Stimulated activated CD4-positive, alpha-beta T cell treated with anti-CD3 and anti-CD28 coated beads, Interleukin-2, amount 100 ng/mL, for 24 hours (primary cell): ENCODE results near the gene SLX4IP.

ENCODE experiments used
- DNase-seq, 2 donors: peaks; one replicate each; pipeline ENCODE4 v3.0.0-alpha.2; 2020

SLX4IP gene

DNA sequence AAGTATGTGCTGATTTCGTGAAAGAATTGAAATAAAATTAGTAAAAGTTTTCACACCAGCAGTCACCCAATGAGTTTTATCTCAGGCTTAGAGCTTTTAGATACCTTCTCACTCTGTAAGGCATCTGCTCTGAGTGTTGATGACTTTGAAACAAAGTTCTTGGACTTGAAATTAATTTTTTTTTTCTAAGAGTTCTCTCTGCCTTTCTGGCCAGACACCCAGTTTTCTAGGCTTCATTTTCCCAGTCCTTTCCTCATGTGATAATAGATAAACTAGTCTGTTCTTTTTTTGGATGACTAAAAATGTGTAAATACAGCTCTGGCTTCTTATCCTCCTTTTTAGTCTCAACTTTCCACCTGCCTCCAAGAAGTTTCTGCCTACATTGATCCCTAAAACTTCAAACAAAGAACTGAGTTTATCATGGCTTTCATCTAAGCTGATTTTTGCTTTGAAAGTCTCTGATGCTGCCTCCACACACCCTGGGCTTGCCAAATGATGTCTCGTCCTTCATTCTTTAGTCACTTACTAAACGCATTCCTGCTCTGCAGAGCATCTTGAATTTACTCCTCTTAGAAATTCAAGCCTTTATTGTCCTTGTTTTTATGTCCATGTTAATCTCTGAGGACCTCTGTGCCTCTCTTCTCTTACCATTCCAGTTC lies 32.7 kb downstream of the SLX4IP start:
- DNase-seq, result no peak

DNA sequence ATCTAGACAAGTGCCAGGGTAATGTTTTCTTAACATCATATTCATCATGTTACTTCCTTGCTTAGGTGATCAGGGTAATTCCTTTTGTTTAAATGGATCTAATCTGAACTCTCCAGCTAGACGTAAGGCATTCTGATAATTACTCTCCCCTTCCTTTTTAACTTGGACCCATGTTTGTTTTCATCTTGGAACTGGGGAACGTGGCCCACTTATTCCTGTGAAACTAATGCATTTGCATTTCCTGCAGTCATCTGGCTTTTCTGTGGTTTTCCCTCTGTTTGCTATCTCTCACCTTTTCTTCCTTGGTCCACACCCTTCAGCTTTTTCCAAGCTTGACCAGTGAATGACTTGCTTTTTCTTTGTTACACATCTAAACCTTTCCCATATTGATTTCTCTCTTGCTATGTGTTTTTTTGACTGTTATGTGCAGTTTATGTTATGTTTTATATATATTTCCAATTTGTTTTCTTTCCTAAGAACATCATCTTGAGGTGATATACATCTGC lies 33.3 kb downstream of the SLX4IP start:
- DNase-seq, result no peak

DNA sequence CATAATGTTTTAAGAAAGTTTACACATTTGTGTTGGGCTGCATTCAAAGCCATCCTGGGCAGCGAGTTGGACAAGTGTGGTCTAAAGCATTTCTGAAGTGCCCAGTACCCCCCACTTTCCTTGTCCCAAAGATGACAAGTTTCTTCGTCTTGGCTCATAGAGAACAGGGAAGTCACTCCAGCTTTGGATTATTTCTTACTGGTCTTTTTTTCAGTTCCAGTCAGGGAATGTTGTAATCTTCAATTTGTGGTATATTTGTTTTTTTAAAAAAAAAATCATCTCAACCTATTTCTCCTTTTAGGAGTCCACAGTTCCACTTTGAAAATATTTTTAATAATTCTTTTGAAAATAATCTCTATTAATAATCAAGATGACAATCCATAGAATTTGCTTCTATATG lies 34.0 kb downstream of the SLX4IP start:
- DNase-seq, result no peak

DNA sequence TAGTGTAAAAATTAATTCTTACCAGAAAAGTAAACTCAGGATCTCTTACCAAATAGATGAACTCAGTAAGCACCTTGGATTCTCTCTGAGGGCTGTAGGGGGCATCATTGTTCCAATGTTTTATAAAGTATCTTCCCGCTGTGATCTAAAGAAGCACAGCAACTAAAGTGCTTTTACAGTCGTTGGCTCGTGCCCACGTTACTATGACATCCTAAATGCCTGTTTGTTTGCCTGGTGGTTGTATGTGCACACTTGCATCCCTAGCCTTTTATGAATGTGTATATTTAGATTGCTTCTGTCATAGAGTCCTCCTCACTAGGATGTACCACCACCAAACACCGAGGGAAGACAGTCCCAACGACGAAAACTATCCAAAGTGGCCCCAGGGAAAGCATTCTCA lies 34.5 kb downstream of the SLX4IP start:
- DNase-seq, result no peak

DNA sequence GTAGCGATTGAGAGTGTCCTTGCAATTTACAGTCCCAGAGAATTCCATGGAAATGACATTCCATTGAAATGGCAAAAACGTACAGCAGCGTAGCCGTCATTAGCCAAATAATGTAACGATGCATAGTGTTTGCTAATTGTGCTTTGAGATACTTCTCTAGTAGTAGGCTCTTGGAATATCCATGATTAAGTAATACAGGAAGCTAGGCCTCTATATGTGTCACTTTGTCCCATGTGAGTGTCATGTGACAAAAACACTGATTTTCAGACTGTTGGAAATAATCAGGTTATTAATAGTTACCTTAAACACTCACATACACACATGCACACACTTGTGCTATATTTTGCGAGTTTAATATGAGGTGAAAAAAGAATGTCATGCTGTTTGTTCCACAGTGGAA lies 35.2 kb downstream of the SLX4IP start:
- no peak for DNase-seq

DNA sequence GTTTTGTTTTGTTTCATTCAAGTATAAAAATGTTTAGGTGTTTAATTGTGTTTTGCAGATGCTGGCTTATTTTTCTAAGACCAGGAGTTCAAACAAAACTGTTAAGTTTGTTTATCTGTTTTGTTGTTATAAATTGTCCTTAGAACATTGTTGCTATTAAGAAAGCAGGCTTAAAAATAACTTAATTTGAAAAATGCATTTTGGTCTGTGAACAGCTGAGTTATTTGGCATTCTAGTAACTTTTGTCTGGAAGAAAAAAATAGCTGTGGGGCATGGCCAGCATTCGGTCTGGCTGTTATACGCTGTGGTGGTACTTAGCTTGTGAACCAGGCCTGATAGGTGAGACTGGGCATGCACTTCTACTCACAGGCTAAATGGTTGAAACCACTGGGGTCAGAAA lies 37.8 kb downstream of the SLX4IP start:
- no peak for DNase-seq

DNA sequence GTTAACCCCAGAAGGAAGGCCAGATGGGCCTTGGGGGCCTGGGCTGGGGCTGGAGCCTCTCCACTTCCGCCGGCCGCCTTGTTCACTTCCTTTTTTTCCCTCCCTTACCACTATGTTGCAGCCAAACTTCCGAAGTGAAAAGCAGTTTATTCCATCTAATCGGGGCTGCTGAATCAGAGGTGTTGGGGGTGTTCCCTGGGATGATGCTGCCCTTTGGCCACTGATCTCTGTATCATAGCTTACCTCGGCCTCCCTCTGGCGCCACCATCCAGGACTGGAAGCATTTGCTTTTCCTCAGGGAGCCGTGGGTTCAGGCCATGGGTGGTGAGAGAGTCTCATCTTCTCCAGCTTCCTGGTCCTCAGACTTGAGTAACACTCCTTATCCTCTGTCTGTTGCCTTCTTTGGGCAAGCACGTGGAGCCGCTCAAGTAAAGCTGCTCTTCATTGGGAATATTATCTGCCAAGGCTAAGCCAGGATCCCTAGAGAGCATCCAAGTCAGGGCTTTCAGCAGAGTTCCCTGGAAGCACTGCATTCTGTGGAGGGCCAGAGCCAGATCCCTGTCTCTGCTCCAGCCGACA lies 39.6 kb downstream of the SLX4IP start:
- DNase-seq, result no peak

DNA sequence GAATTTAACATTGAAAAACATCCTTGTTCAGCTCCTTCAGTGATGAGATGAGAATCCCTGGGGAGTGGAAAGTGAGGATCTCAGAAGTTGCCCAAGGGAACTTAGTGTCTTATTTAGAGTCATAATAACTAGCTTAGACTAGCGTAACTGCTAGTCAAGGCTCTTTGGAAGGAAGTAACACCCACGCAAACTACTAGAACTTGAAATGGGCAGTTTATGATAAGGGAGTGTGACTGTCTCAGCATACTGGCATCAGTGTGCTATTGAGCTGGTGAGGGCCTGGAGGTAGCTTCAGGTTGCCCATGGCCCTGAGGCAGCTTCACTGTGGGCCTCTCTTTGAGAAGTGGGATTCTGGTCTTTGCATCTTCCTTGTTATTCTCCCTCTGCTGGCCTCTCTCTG lies 40.1 kb downstream of the SLX4IP start:
- DNase-seq, result no peak

DNA sequence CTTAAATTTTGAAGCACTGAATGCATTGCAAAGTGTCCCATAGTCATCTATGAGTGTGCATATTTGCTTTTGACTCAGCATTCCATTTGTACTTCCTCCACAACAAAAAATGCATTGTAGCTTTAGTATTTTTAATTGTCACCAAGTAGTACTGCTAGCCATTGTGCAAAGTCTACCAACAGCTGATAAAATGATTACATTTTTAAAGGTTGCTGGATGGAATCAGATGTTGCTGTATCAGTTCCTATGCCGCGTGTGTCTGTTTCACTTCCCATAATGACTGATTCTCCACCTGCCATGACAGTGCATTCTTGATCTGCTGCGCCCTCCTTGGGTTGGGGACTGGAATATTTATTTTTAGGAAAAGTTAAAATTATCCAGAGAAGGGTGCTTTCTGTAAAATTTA lies 41.2 kb downstream of the SLX4IP start:
- DNase-seq, result no peak

DNA sequence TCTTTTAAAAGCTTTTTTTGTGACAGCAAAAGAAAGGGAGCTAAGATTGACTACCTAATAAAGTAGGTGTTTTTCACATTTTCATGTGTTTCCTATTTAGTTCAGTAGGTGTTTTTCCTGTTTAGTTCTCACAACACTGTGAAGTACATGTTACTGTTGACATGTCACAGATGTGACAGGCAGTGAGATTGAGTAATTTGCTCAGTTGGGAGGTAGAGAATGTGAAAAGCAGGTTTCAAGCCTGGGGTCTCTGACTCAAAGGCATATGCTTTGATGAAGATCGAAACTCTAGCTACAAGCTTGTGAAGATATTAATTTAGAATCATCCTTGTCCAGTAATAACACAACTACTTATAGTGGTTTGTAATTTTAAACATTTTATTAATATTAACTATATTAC lies 43.1 kb downstream of the SLX4IP start:
- no peak for DNase-seq

DNA sequence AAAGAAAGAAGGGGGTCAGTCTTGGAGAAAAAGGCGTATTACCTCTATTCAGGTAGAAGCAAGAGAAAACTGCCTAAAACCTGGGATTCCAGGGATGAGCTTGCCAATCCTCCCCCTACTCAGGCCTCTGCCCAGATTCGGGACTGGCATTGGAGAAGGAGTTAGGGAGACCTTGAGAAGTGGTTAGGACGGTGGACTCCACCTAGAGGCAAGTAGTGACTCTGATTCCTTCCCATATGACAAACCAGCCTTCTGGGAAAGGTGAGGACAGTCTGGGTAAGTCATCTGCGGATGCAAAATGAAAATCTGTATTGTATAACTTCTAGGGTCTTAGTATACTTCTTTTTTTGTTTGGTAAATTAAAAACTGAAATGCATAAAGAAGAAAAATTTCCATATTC lies 43.8 kb downstream of the SLX4IP start:
- no peak for DNase-seq

DNA sequence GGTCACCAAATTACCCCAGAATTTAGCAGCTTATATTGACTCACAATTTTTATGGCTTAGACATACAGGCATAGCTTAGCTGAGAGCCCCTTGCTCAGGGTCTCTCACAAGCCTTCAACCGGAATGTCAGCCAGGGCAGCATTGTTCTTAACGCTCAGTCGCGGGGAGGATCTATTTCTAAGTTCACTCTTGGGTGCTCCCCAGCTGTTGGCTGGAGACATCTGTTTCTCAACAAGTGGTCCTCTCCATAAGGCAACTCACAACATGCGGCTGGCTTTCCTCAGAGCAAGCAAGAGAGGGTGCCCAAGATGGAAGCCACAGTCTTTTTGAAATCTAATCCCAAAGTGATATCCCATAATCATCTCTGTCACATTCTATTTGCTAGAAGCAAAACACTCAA lies 46.6 kb downstream of the SLX4IP start:
- DNase-seq, result no peak

DNA sequence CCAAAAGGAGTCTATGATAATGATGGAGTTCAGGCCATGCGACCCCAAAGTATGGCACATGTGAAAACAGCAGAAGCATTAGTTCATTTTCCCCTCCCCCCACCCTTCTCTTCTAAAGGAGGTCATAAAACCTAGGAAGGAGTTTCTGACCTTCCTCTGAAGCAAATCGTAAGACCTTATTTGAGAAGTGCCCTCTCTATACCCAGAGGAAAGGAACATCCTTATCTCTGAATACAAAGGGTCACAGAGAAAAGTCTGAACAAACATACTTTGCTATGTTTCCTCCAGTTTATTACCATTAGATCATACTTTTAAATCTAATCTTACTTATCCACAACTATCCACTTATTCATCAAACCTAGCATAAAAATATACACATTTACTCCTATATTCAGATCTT lies 48.6 kb downstream of the SLX4IP start:
- DNase-seq, result no peak

DNA sequence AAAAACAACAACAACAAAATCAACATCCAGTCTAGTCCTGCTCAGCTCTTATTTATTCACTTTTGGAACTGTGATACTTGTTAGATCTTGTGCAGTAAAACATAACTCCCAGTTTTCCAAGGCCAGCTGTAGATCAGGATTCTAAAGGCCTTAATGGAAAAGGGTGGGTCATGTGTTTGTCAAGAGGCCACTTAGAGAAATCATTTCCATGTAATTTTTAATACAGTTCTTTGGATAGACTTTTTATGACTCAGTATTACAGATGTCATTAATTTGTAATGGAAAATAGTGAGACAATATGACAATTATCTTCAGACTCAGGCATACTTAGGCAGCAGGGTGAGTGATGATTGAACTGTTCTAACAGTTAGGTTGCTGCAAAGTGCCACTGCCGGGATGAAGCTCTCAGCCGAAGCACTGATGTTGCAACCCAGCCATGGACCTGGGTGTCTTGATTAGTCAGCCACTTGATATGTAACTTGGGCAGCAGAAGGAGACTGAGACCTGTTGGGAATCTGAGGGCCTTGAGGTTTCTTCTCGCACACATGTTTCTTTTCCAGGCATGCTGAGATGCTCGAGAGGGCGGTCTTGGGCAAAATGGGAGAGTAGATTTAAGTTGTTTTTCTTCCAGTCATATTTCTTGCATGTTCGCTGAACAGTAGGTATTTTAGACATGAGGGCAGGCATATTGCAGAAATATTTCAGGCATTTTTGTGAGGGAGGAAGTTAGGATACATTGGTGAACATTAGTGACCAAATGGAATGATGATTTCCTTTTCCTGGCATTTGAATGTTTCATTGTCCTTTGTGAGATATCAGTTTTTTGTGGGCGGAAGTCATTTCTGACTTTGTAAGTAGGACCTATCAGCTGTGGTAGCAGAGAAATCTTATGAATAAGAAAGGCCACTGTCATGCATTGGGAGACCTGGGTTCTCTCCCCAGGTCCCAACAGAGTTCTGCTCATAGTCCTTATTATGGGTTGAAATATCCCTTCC lies 52.3 kb downstream of the SLX4IP start:
- no peak for DNase-seq

DNA sequence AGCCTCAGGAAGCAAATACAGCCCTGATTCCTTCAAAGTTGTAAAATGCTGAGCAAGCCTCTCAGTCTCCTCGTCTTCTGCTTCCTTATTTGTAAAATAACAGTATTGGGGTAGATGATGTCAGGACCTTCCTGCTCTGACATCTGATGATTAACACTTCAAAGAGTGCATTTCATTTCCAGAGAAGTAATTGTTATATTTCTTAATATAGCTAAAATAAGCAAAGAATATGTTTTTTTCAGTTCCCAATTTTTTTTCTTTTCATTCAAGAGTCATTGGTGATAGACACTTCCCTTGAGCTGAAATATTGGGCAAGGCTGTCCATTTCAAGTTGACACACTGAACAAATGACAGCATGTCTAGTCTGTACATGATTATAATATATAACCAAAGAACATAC lies 53.4 kb downstream of the SLX4IP start:
- DNase-seq, result no peak

DNA sequence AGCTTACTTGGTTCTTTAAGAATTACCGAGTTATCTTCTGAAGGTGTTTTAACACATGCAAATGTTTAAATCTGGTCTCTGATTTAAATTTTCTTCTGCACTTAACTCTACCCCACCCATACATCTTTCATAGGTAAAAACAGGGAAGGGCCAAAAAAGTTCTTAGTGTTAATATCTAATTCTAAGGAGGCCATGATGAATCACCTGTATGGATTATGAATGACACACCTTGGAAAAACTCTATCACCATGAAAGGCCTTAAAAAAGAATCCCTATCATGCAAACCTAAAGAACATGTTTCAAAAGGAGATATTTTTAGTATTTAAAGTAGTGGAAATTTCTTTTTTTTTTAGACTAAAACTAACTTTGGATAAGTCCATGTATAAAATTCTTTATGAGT lies 54.7 kb downstream of the SLX4IP start:
- DNase-seq, result no peak

DNA sequence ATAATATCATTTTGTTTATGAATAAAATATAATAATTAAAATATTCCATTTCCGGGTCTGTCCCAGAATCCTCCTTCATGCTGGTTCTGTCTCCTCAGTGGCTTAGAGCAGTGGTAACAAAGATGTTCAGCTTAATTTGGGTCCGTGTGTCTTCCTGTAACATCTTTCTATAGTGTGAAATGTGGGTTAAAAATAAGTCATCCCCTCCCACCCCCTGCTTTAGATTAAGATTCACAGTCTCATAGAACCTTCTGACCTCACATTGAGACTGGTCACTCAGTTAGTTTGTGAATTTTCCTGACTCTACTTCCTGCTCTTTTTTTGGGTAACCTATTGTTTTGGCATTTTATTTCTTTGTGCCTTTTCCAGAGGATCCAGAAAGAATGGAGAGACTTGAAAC lies 55.2 kb downstream of the SLX4IP start:
- no peak for DNase-seq

DNA sequence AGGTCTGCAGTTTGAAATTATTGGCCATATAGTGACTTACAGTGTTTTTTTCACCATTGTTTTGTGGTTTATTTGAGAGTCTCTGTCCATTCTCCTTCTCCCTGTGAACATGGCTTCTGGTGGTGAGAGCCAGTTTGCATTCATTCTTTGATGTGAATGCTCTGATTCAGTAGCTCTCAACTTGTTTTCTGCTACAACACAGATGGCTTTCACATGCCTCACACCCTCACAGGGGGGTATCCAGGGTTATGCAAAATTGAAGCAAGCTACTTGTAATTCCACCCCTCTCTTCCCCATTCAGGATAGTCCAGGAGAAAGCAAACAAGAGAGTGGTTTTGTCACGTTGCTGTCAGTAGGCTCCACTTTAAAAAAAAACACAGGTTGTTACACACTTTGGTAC lies 55.6 kb downstream of the SLX4IP start:
- DNase-seq, result no peak

DNA sequence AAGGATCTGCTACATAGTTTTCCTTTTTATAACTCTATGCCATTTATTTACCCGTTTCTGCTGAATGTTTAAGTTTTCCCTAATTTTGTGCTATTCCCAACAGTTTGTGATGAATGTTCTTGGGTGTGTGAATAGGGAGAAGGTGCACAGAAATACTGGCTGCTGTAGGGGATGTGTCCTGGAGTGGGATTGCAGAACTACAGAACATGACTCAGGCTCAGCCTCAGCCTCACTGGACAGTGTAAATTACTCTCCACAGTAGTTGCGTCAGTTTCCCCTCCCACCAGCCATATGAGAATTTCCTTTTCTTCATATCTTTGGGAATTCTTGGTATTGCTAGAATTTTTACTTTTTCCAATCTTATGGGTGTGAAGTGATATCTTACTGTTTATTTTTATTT lies 57.0 kb downstream of the SLX4IP start:
- DNase-seq, result no peak

DNA sequence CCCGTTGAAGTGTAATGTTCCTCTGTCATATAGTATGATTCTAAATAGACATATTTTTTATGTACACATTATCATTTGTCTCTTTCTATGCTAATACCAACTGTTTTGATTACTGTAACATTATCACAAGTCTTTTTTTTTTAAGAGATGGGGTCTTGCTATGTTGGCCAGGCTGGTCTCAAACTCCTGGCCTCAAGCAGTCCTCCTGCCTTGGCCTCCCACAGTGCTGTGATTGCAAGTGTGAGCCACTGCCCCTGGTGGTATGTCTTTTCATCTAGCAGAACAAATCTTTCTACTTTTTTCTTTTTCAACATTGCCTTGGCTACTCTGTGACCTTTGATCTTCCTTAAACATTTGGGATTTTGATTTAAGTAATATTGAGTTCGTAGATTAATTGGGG lies 57.7 kb downstream of the SLX4IP start:
- DNase-seq, result no peak

DNA sequence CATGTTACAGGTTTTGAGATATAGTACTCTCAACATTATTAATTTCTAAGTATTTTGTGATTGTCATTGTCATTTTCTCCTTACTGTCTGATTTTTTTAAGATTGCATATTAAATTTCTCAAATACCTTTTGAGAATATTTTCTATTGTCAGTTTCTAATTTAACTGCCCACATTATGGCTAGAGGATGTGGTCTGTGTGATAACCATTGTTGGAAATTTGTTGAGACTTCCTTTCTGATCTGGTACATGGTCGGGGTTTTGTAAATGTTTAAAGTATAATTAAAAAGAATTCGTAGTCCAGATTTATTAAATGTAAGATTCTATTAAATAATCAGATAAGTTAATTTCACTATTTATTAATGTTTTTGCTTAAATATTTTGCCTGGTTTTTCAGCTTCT lies 60.1 kb downstream of the SLX4IP start:
- no peak for DNase-seq

DNA sequence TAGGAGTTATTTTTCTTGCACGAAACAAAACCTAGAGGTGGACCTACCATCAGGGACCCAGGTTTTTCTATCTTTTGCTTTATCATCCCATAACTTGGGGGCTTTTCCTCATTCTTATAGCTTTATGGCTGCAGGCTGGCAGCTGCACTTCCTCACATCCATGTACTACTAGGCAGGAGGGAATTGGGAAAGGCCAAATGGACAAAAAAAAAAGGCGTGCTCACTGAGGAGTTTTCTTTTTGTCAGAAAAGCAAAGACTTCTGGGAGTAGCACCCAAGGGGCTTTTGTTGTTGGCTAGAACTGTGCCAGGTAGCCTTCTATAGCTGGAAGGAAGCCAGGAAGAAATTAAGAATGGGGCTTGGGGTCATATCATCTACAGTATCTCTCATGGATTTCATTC lies 61.4 kb downstream of the SLX4IP start:
- no peak for DNase-seq

DNA sequence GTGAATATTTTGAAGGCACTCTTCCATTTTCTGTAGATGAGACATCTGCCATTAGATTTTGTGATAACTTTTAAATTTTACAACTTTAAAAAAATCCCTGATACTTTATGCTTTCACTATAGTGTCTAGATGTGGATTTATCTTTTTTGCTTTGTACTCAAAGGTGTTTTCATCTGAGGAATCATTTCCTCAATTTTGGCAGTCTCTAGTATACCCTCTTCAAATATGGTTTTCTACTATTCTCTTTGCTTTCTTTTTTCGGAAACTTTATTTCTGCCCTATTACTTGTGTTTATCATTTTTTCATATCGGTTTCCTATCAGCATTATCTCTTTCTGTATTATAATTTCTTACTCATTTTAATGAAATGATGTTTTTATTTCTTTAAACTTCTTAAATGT lies 62.2 kb downstream of the SLX4IP start:
- DNase-seq, result no peak

DNA sequence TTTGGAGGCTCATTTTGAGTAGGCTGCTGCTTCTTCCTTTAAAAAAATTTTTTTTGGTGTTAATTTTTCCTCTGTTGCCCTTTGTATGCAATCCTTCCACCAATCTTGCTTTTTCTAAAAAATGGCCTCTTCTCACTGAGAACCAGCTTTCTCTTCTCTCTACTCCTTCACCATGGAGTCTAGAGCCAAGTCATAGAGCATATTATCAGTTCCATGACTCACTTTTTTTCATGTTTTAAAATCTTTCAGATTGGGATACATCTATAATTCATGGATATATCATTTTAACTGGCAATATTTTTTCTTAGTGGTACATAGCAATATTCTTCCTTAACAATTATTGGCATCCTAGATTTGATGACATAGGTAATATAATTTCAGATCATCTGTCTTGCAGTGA lies 62.7 kb downstream of the SLX4IP start:
- DNase-seq, result no peak
